Smooth muscle cell (in vitro differentiated cells): Measurements from ENCODE around the gene ARID4B. TPM values are rescaled to one million over a fixed set of nuclear protein-coding genes. Genes with fewer than 3 reads are reported as not detected.
"Not testable (repeated sequence)": the region's sequence is repeated elsewhere in the genome, so short reads cannot be mapped to it uniquely, and the experiment has no call there.

Source experiments
- DNase-seq: peaks from one replicate; lab custom pipeline; 2025; ENCODE audit not compliant: unreplicated experiment; lab: John Stamatoyannopoulos, UW
- H2AFZ ChIP-seq: fragments of 200-600 bp; sonication (generic); 2 replicates; pipeline ENCODE4 v1.6.0; 2016; ENCODE audit warnings: antibody characterized with exemption, low read depth, mild to moderate bottlenecking
- H3F3A ChIP-seq: fragments of 200-600 bp; sonication (generic); 2 replicates; pipeline ENCODE4 v1.6.0; 2017; ENCODE audit warnings: antibody characterized with exemption, low read depth
- H3K27ac ChIP-seq: fragments of 200-600 bp; sonication (generic); 2 replicates; pipeline ENCODE4 v1.5.1; 2016; ENCODE audit warnings: low read depth, mild to moderate bottlenecking
- H3K27me3 ChIP-seq: fragments of 200-600 bp; sonication (generic); 2 replicates; pipeline ENCODE4 v1.6.1; 2016; ENCODE audit warnings: low read depth, mild to moderate bottlenecking
- H3K36me3 ChIP-seq: fragments of 200-600 bp; sonication (generic); 2 replicates; pipeline ENCODE4 v1.5.1; 2016; ENCODE audit warnings: low read depth
- H3K4me1 ChIP-seq: fragments of 200-600 bp; sonication (generic); 2 replicates; pipeline ENCODE4 v1.5.1; 2016; ENCODE audit warnings: low read depth
- H3K4me2 ChIP-seq: fragments of 200-600 bp; sonication (generic); 2 replicates; pipeline ENCODE4 v1.6.0; 2016; ENCODE audit warnings: mild to moderate bottlenecking
- H3K4me3 ChIP-seq: fragments of 200-600 bp; sonication (generic); 2 replicates; pipeline ENCODE4 v1.5.1; 2016; ENCODE audit warnings: mild to moderate bottlenecking
- H3K79me2 ChIP-seq: fragments of 200-600 bp; sonication (generic); 2 replicates; pipeline ENCODE4 v1.6.0; 2016; ENCODE audit warnings: low read depth, mild to moderate bottlenecking
- H3K9ac ChIP-seq: fragments of 200-600 bp; sonication (generic); 2 replicates; pipeline ENCODE4 v1.6.0; 2016; ENCODE audit warnings: low read depth
- H3K9me3 ChIP-seq: fragments of 200-600 bp; sonication (generic); replicated peaks from 2 replicates; pipeline ENCODE4 v1.5.1; 2016; ENCODE audit warnings: low read depth
- H4K20me1 ChIP-seq: fragments of 200-600 bp; sonication (generic); 2 replicates; pipeline ENCODE4 v1.6.0; 2016; ENCODE audit warnings: low read depth
- WGBS: methylation state at CpG from one replicate; pipeline ENCODE4 v1.1.7; 2016; ENCODE audit warnings: low lambda C conversion rate; 5-methylcytosine and 5-hydroxymethylcytosine counted together
- polyA plus RNA-seq: library from polyadenylated mRNA; unstranded; fragments of >200 nt; fragmentation: Nextera tagmentation; extraction: Ambion mirVana; gene quantifications from 2 replicates; pipeline ENCODE4 v1.2.1, GENCODE V29; 2016
- total RNA-seq: library from RNA; depleted of rRNA; stranded (reverse); fragments of >200 nt; gene quantifications from 2 replicates; pipeline ENCODE4 v1.2.3, GENCODE V29; 2014
- TF ChIP-seq, protein P1 (sequence below): fragments of 200-600 bp; sonication (generic); IDR thresholded peaks from 2 replicates; pipeline ENCODE4 v1.5.1; 2017; ENCODE audit warnings: borderline replicate concordance, mild to moderate bottlenecking, antibody characterized with exemption; ENCODE audit not compliant: insufficient read depth, poor library complexity, severe bottlenecking

The ARID4B gene
- total and polyA plus RNA-seq, 2 experiments from 2014 or later = 29.0 to 33.2 TPM

DNA sequence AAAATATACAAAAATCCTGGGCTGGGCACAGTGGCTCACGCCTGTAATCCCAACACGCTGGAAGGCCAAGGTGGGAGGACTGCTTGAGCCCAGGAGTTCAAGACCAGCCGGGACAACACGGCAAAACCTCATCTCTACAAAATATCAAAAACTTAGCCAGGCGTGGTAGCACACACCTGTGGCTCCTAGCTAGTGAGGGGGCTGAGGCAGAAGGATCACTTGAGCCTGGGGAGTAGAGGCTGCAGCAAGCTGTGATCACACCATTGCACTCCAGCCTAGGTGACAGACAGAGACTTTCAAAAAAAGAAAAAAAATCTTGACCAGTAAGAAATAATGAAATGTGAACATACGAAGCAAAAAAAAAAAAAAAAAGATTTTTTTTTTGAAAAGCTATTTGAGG, 52.1 kb downstream of the ARID4B start:
- Histone ChIP-seq H3K79me2 (peaks cover 99% of the 10 kb centered on the region), H3K4me2 (no peak overlapping the region), H3K4me3 (no peak overlapping the region), H3K9ac (no peak overlapping the region), H4K20me1 (peaks cover 99% of the 10 kb centered on the region), H2AFZ (no peak overlapping the region), H3K4me1 (peaks cover 13% of the 10 kb centered on the region), H3K27ac (no peak overlapping the region), H3F3A (no peaks in the 10 kb centered on the region), H3K9me3 (no peaks in the 10 kb centered on the region), H3K36me3 (no peaks in the 10 kb centered on the region), H3K27me3 (no peaks in the 10 kb centered on the region)
- WGBS = over 99% methylated on average over 6 of the region's 6 CpGs
- DNase-seq = no peak
- TF ChIP-seq, protein P1, sequence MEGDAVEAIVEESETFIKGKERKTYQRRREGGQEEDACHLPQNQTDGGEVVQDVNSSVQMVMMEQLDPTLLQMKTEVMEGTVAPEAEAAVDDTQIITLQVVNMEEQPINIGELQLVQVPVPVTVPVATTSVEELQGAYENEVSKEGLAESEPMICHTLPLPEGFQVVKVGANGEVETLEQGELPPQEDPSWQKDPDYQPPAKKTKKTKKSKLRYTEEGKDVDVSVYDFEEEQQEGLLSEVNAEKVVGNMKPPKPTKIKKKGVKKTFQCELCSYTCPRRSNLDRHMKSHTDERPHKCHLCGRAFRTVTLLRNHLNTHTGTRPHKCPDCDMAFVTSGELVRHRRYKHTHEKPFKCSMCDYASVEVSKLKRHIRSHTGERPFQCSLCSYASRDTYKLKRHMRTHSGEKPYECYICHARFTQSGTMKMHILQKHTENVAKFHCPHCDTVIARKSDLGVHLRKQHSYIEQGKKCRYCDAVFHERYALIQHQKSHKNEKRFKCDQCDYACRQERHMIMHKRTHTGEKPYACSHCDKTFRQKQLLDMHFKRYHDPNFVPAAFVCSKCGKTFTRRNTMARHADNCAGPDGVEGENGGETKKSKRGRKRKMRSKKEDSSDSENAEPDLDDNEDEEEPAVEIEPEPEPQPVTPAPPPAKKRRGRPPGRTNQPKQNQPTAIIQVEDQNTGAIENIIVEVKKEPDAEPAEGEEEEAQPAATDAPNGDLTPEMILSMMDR = no peak

DNA sequence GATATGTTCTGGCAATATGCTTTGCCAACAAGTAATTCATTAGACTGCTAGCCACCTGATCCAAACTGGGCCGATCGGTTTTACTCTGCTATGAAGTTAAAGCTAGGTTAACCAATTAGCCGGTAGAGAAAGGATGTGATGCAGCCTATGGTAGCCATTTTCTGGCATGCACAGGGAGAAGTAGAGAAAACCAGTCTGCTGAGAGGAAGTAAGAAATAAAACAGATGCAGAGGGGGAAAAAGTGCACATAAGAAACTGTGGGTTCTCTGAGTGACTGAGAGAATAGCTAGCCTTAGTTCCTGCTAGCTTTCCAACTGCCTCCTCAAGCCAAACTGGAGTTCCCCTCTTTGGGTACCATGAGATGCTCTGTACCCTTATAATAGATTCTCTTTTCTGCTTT, 52.8 kb downstream of the ARID4B start:
- Histone ChIP-seq H4K20me1 (peaks cover 99% of the 10 kb centered on the region), H3K9ac (no peak overlapping the region), H3F3A (no peaks in the 10 kb centered on the region), H3K27ac (no peak overlapping the region), H3K27me3 (no peaks in the 10 kb centered on the region), H3K9me3 (no peaks in the 10 kb centered on the region), H3K79me2 (peaks cover 99% of the 10 kb centered on the region), H3K4me2 (no peak overlapping the region), H3K4me3 (no peak overlapping the region), H3K4me1 (peaks cover 13% of the 10 kb centered on the region), H3K36me3 (no peaks in the 10 kb centered on the region), H2AFZ (no peak overlapping the region)
- TF ChIP-seq, protein P1 = no peak
- DNase-seq = no peak
- 99% methylated on average over 3 of the region's 3 CpGs for WGBS

DNA sequence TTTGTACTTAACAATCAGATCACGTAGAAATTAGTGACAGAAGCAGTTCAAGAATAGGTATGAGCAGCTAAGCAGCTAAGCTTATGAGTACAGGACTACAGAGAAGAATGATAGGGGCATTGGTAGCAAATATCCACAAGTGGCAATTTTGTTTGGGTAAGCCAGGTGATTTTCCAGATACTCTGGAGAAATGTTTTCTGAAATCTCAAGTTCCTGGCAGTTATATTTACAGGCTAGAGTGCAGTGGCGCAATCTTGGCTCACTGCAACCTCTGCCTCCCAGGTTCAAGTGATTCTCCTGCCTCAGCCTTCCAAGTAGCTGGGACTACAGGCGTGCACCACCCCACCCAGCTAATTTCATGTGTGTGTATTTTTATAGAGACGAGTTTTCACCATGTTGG, 55.1 kb downstream of the ARID4B start:
- WGBS = 95% methylated on average over 4 of the region's 4 CpGs
- Histone ChIP-seq H3F3A (no peaks in the 10 kb centered on the region), H3K79me2 (peaks cover 99% of the 10 kb centered on the region), H3K27ac (no peak overlapping the region), H3K9me3 (no peaks in the 10 kb centered on the region), H2AFZ (no peak overlapping the region), H3K4me3 (no peak overlapping the region), H3K27me3 (no peaks in the 10 kb centered on the region), H3K9ac (no peak overlapping the region), H3K36me3 (no peaks in the 10 kb centered on the region), H4K20me1 (peaks cover 99% of the 10 kb centered on the region), H3K4me1 (no peaks in the 10 kb centered on the region), H3K4me2 (no peak overlapping the region)
- DNase-seq = no peak
- TF ChIP-seq, protein P1 = no peak

DNA sequence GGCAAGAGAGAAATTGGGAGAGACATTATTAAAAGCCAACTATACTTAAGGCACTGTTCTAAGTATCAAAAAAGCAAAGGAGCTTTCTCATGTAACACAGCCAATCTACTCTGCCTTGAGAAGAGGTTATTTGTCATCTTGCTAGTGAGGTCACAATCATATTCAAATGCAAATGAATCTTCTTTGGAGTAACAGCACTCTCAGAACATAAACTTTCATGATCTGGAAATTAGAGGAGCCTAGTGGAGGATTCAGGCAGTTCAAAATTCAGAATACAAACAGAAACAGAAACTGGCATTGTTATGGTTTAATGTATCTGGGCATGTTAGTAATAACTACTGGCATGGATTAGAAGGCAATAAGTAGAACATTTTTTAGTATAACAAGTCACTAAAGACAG, 57.4 kb downstream of the ARID4B start:
- TF ChIP-seq, protein P1 = no peak
- Histone ChIP-seq H3K27me3 (no peaks in the 10 kb centered on the region), H3K9ac (no peak overlapping the region), H4K20me1 (peaks cover 100% of the 10 kb centered on the region), H3K27ac (no peak overlapping the region), H3K36me3 (no peaks in the 10 kb centered on the region), H3K4me2 (no peak overlapping the region), H2AFZ (no peak overlapping the region), H3K4me1 (no peaks in the 10 kb centered on the region), H3K4me3 (no peak overlapping the region), H3K9me3 (no peaks in the 10 kb centered on the region), H3K79me2 (peaks cover 100% of the 10 kb centered on the region), H3F3A (peaks cover 7% of the 10 kb centered on the region)
- no peak for DNase-seq

DNA sequence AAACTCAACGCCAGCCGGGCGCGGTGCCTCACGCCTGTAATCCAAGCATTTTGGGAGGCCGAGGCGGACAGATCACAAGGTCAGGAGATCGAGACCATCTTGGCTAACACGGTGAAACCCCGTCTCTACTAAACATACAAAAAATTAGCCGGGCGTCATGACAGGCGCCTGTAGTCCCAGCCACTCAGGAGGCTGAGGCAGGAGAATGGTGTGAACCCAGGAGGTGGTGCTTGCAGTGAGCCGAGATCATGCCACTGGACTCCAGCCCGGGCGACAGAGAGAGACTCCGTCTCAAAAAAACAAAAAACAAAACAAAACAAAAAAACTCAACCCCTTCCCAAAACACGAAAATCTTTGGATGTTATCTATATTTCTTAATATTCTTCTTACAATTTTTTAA, 58.0 kb downstream of the ARID4B start:
- H2AFZ ChIP-seq, H3K9me3 ChIP-seq, H3K27ac ChIP-seq, DNase-seq, H3F3A ChIP-seq, H3K4me1 ChIP-seq, H3K36me3 ChIP-seq, H3K27me3 ChIP-seq, H3K9ac ChIP-seq, H3K4me3 ChIP-seq, H3K4me2 ChIP-seq: not testable (repeated sequence)
- Histone ChIP-seq H3K79me2 (peaks cover 100% of the 10 kb centered on the region), H4K20me1 (peaks cover 100% of the 10 kb centered on the region)
- WGBS = 94% methylated on average over 18 of the region's 18 CpGs
